NCI-H2227 (cell line): ENCODE results near the gene BEX3.
A peak's percentile ranks its signal among the peaks of the same experiment; 100 is the strongest.

Experiments
- DNase-seq: peaks from one replicate; lab custom pipeline; 2025; ENCODE audit not compliant: unreplicated experiment; lab: John Stamatoyannopoulos, UW

The BEX3 gene

DNA sequence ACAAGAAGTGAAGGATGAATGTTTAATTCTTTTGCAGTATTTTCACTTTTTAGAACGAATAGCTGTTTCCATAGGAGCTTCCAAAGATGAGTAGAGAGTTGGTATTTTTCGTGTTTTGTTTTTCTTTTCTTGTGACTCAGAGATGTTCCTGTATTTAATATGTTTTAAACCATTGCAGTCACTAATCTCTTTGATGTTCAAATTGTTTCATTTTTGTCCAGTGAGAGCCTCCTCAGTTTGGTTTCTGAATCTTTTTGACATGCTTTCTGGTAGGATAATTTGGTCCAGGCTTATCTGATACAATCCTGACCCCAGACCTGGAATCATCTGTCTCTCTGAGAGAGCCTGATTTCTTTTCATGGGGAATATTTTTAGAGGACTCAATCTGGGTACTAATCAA lies 41.6 kb downstream of the BEX3 start:
- DNase-seq, result no peak

DNA sequence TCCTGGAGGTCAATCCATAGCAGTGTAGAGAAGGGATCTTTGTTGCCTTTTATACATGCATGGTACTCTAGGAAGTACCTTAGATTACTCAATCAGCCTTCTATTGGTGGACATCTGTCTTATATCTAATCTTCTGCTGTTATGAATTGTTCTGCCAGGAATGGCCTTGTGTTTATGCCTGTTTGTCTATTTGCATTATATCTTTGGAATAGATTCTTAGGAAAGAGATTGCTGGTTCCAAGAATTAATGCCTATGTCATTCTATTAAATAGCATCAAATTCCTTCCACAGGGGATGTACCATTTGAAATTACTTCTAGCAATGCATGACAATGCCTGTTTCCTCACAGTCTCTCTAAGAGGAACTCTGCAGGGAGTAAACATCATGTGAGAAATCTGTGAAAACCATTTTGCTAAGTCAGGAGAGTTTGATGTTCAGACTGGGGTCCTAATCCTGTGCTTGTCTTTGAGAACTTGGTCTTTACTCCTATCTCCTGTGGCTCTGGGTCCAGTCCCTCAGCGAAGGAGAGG lies 42.5 kb downstream of the BEX3 start:
- DNase-seq, result no peak

DNA sequence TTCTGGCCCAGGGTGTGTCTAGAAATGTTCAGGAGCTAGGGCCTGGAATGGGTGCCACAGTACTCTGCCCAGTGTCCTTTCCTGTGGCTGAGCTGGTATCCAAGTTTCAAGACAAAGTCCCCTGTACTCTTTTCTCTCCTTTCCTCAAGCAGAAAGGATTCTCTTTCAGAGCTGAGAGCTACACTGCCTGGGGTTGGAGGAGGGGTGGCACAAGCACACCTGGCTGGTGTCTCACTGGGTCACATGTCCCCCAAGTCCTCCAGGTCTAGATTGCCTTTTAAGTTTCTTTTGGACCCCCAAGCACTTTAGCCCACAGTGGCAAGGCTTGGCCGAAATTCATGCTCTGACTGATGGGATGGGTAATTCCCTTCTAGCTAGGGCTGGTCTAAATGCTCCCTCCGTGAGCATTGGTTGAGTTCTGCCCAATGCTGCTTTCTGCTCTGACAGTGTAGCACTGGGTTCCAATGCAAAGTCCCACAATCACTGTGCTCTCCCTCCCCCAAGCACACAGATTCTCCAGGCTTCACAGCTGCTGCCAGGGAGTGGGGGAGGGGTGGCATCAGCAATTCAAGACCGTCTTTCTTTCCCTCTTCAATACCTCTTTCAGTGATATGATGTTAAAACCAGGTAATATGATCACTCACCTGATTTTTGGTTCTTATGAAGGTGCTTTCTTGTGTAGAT lies 47.8 kb downstream of the BEX3 start:
- DNase-seq, result peak; percentile 46
